Hepatocyte (in vitro differentiated cells): ENCODE measurements around the gene HAND1. TPM values are rescaled to one million over a fixed set of nuclear protein-coding genes. Genes with fewer than 3 reads are reported as not detected.

Experiments
- DNase-seq: peaks from one replicate; pipeline ENCODE4 v3.0.0-alpha.2; 2016; ENCODE audit warnings: low spot score
- H2AFZ ChIP-seq: fragments of 200-600 bp; sonication (generic); 2 replicates; pipeline ENCODE4 v1.6.0; 2016; ENCODE audit warnings: antibody characterized with exemption, mild to moderate bottlenecking
- H3K27ac ChIP-seq: fragments of 200-600 bp; sonication (generic); 2 replicates; pipeline ENCODE4 v1.5.1; 2016; ENCODE audit warnings: mild to moderate bottlenecking
- H3K27me3 ChIP-seq: fragments of 200-600 bp; sonication (generic); 2 replicates; pipeline ENCODE4 v1.6.1; 2016
- H3K36me3 ChIP-seq: fragments of 200-600 bp; sonication (generic); replicated peaks from 2 replicates; pipeline ENCODE4 v1.5.1; 2016; ENCODE audit warnings: low read depth; ENCODE audit not compliant: insufficient read depth
- H3K4me1 ChIP-seq: fragments of 200-600 bp; sonication (generic); 2 replicates; pipeline ENCODE4 v1.5.1; 2016; ENCODE audit warnings: mild to moderate bottlenecking, moderate library complexity; ENCODE audit not compliant: insufficient read depth
- H3K4me2 ChIP-seq: fragments of 200-600 bp; sonication (generic); 2 replicates; pipeline ENCODE4 v1.6.0; 2016
- H3K4me3 ChIP-seq: fragments of 200-600 bp; sonication (generic); 2 replicates; pipeline ENCODE4 v1.5.1; 2016; ENCODE audit warnings: mild to moderate bottlenecking
- H3K79me2 ChIP-seq: fragments of 200-600 bp; sonication (generic); 2 replicates; pipeline ENCODE4 v1.6.0; 2017; ENCODE audit warnings: mild to moderate bottlenecking
- H3K9me2 ChIP-seq: fragments of 200-600 bp; sonication (generic); replicated peaks from 2 replicates; pipeline ENCODE4 v1.6.0; 2017; ENCODE audit warnings: mild to moderate bottlenecking; ENCODE audit not compliant: insufficient read depth
- H3K9me3 ChIP-seq: fragments of 200-600 bp; sonication (generic); 2 replicates; pipeline ENCODE4 v1.5.1; 2016; ENCODE audit warnings: low read depth, mild to moderate bottlenecking
- H4K20me1 ChIP-seq: fragments of 200-600 bp; sonication (generic); 2 replicates; pipeline ENCODE4 v1.6.0; 2016; ENCODE audit warnings: mild to moderate bottlenecking; ENCODE audit not compliant: insufficient read depth, poor library complexity, severe bottlenecking
- EZH2 ChIP-seq: fragments of 200-600 bp; sonication (generic); IDR thresholded peaks from 2 replicates; pipeline ENCODE4 v1.6.1; 2016; ENCODE audit warnings: antibody characterized with exemption, mild to moderate bottlenecking, borderline replicate concordance
- EZH2phosphoT487 ChIP-seq: fragments of 200-600 bp; sonication (generic); IDR thresholded peaks from one replicate; pipeline ENCODE4 v1.6.1; 2018; ENCODE audit warnings: antibody characterized with exemption, mild to moderate bottlenecking, low read depth, moderate library complexity; ENCODE audit not compliant: unreplicated experiment, severe bottlenecking
- WGBS: methylation state at CpG from one replicate; pipeline ENCODE4 v1.1.6; 2016; ENCODE audit warnings: low lambda C conversion rate; ENCODE audit errors: missing lambda C conversion rate; 5-methylcytosine and 5-hydroxymethylcytosine counted together
- polyA plus RNA-seq: library from polyadenylated mRNA; unstranded; fragments of >200 nt; fragmentation: Nextera tagmentation; extraction: Ambion mirVana; gene quantifications from 2 replicates; pipeline ENCODE4 v1.2.1, GENCODE V29; 2016
- total RNA-seq: library from RNA; depleted of rRNA; stranded (reverse); fragments of >200 nt; gene quantifications from 2 replicates; pipeline ENCODE4 v1.2.3, GENCODE V29; 2014
- TF ChIP-seq, protein P1 (sequence below): fragments of 200-600 bp; sonication (generic); IDR thresholded peaks from 2 replicates; pipeline ENCODE4 v1.5.1; 2016; ENCODE audit warnings: antibody characterized with exemption, mild to moderate bottlenecking; ENCODE audit not compliant: poor library complexity

The HAND1 gene
- total and polyA plus RNA-seq, 2 experiments from 2014 or later: 39.2 to 118 TPM

GRCh38 chr5:154479160-154479943 is 1.3 kb upstream of the HAND1 start:
- Histone ChIP-seq H3K4me3 (no peak overlapping the region), H3K4me1 (peaks cover 48% of the 10 kb centered on the region), H3K27me3 (peaks cover 98% of the 10 kb centered on the region), H4K20me1 (peaks cover 20% of the 10 kb centered on the region), H3K4me2 (peak overlapping the region; percentile 83), H3K36me3 (no peaks in the 10 kb centered on the region), H3K9me3 (no peaks in the 10 kb centered on the region), H3K9me2 (no peaks in the 10 kb centered on the region), H3K27ac (peak overlapping the region; percentile 48), H3K79me2 (peaks cover 25% of the 10 kb centered on the region), H2AFZ (peak overlapping the region; percentile 28)
- peak; percentile 80 for TF ChIP-seq EZH2
- peak; percentile 27 for TF ChIP-seq EZH2phosphoT487
- TF ChIP-seq, protein P1, sequence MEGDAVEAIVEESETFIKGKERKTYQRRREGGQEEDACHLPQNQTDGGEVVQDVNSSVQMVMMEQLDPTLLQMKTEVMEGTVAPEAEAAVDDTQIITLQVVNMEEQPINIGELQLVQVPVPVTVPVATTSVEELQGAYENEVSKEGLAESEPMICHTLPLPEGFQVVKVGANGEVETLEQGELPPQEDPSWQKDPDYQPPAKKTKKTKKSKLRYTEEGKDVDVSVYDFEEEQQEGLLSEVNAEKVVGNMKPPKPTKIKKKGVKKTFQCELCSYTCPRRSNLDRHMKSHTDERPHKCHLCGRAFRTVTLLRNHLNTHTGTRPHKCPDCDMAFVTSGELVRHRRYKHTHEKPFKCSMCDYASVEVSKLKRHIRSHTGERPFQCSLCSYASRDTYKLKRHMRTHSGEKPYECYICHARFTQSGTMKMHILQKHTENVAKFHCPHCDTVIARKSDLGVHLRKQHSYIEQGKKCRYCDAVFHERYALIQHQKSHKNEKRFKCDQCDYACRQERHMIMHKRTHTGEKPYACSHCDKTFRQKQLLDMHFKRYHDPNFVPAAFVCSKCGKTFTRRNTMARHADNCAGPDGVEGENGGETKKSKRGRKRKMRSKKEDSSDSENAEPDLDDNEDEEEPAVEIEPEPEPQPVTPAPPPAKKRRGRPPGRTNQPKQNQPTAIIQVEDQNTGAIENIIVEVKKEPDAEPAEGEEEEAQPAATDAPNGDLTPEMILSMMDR: no peak
- WGBS: 3% methylated on average over 44 of the region's 44 CpGs
- DNase-seq: no peak

DNA sequence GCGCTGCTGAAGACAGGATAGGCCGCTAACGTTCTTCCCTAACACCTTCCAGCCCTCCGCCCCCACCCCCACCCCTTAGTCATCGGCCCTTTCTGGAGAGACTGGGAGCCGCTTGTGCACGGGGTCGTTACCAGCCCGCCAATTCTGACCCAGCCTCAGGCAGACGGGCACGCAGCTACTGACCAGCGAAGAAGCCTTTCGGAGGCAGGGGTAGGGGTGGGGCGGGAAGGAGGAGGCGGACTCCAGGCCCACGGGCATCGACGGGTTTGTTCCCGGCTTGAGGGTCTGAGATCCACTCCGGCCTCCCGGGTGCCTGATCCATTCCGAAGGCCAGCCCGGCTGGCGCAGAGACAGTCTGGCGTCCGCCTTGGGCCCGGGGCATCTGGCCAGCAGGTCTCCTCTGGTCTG is 729 bp upstream of the HAND1 start:
- Histone ChIP-seq H3K9me2 (no peaks in the 10 kb centered on the region), H3K36me3 (no peaks in the 10 kb centered on the region), H2AFZ (peak overlapping the region; percentile 28), H3K27ac (peak overlapping the region; percentile 48), H3K4me3 (no peak overlapping the region), H3K4me1 (peaks cover 44% of the 10 kb centered on the region), H3K27me3 (peaks cover 98% of the 10 kb centered on the region), H3K79me2 (peaks cover 25% of the 10 kb centered on the region), H3K4me2 (peak overlapping the region; percentile 83), H3K9me3 (no peaks in the 10 kb centered on the region), H4K20me1 (peaks cover 20% of the 10 kb centered on the region)
- WGBS: 5% methylated on average over 20 of the region's 27 CpGs
- peak; percentile 54 for DNase-seq
- TF ChIP-seq EZH2phosphoT487: no peak
- TF ChIP-seq, protein P1: no peak
- no peak for TF ChIP-seq EZH2

DNA sequence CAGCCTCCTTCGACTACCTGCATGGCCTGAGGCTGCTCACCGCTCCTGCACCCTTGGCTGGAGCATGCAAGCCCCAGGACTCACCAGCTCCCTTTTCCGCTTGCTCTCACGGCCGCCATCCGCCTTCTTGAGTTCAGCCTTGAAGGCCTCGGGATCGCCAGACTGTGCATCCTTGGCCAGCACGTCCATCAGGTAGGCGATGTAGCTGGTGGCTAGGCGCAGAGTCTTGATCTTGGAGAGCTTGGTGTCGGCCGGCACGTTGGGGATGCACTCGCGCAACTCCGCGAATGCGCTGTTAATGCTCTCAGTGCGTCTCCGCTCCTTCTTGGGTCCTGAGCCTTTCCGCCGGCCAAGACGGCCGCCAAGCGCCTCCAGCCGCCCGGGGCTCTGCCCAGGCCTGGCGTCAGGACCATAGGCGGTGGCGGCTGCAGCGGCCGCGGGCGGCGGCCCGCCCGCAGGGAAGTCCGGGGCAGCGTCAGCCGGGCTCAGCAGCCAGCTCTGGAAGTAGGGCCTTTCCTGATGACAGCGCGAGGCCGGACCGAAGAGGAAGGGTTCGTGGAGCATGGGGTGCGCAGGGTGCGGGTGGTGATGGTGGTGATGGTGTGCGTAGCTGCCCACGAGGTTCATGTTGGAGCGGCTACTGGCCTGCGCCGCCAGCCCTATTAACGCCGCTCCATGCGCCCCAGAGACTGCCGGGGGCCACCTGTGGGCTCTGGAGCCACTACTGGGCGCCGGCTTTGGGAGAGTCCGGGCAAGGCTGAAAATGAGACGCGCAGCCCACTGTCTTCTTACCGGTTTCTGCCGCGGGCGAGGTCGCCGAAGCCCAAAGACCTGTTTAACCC is 424 bp downstream of the HAND1 start:
- peak overlapping the region; percentile 16 for H3K27ac ChIP-seq

More for the DNA sequence above, 424 bp downstream of the HAND1 start:
- Histone ChIP-seq H3K9me2 (no peaks in the 10 kb centered on the region), H3K4me2 (peak overlapping the region; percentile 83), H3K9me3 (no peaks in the 10 kb centered on the region), H3K79me2 (peaks cover 25% of the 10 kb centered on the region), H3K36me3 (no peaks in the 10 kb centered on the region), H3K4me1 (peaks cover 39% of the 10 kb centered on the region), H4K20me1 (peaks cover 20% of the 10 kb centered on the region), H3K27me3 (peaks cover 99% of the 10 kb centered on the region), H2AFZ (peak overlapping the region; percentile 31), H3K4me3 (peak overlapping the region; percentile 55)
- DNase-seq: peak; percentile 57
- 1% methylated on average over 68 of the region's 68 CpGs for whole genome bisulfite sequencing
- TF ChIP-seq, protein P1: no peak
- peak; percentile 93 for TF ChIP-seq EZH2
